Heart left ventricle (tissue), 13 donors: ENCODE data around the gene VMAC.

Experiments used
- CTCF ChIP-seq, 12 donors: fragments of 200-600 bp; sonication (generic) in 4 of 12; IDR thresholded peaks; one replicate each; pipeline versions ENCODE4 v1.5.0 to v1.8.0; 2018 to 2022; ENCODE audit warnings: antibody characterized with exemption in 12 of 12, mild to moderate bottlenecking in 5 of 12
- POLR2A ChIP-seq, 2 donors: fragments of 450-650 bp; IDR thresholded peaks; one replicate each; pipeline ENCODE4 v1.6.1; 2017; ENCODE audit warnings: antibody characterized with exemption in 2 of 2, mild to moderate bottlenecking in 2 of 2, moderate library complexity in 2 of 2
- donor health status: ischemic (EF 13 %, LVEDD 7.1; RV severe dilation, severe dysfunction).
- donor health status: DM: no; HTN: yes; CAD: no.
- donor health status: DM: no; HTN: no; CAD: no.
- donor health status: ischemic (EF 25% LVEDD 6.9; RV normal size, moderate dysfunction).
- donor health status: ischemic (EF 25% LVEDD 5.7; RV mildly dilated, moderate dysfunction).
- donor health status: ischemic (EF 35%, LVEDD 5.7; RV mildly dilated, moderate dysfunction).
- donor health status: nonischemic (EF 11% LVEDD 7.7; RV severe dilation, severe dysfunction).
- donor health status: DM: yes; HTN: yes; CAD: no.
- donor health status: PGD.
- donor health status: ischemic (EF 29% LVEDD 5.4; RV normal size, mild dysfunction).
- donor health status: nonischemic (EF 23%, LVEDD 6.1; RV moderate dilation, normal function).

- TF ChIP-seq CTCF (IDR thresholded peaks at IDR 0.05): no peak
- no peak for TF ChIP-seq POLR2A (IDR thresholded peaks at IDR 0.05)
These were observed 1.5 kb upstream of the VMAC start for GRCh38 chr19:5903056-5903623.
